ENCODE results near the gene ERMAP. TPM values are rescaled to one million over a fixed set of nuclear protein-coding genes. Genes with fewer than 3 reads are reported as not detected.

The ERMAP gene
- total and polyA plus RNA-seq, 2 of the 8 experiments (the other 6 are each of a cell fraction or from before 2014, with no cell fraction given) = 2.5 to 3.9 TPM

DNA sequence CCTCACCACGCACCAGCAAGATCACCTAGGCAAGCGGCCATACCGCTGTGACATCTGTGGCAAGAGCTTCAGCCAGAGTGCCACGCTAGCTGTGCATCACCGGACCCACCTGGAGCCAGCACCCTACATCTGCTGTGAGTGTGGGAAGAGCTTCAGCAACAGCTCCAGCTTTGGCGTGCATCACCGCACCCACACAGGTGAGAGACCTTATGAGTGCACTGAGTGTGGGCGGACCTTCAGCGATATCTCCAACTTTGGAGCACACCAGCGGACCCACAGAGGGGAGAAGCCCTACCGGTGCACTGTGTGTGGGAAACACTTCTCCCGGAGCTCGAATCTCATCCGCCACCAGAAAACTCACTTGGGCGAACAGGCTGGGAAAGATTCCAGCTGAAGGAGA, 34.5 kb downstream of the ERMAP start:
- peaks cover 10% of the 10 kb centered on the region for H3K79me1 ChIP-seq (ENCODE audit: low read depth, low read length)
- FAIRE-seq (no peak), DNase-seq (ENCODE audit: low read depth in 1 of 2, low spot score in 2 of 2) (no peak)
- H4K20me1 ChIP-seq (replicated peaks in 1 of 2; ENCODE audit: control insufficient read depth in 1 of 2, insufficient read depth in 2 of 2, low read length in 2 of 2) = peaks cover 0 to 9% of the 10 kb centered on the region in 2 experiments
- H3K36me3 ChIP-seq (ENCODE audit: control insufficient read depth in 2 of 4, insufficient read depth in 4 of 4, low read length in 3 of 4) = peaks cover 10 to 37% (median 24%) of the 10 kb centered on the region in 4 experiments; a peak in 6 of 8 replicates
- H4K91ac ChIP-seq (replicated peaks; ENCODE audit: insufficient read length, low read length) = no peak overlapping the region
- H3K18ac ChIP-seq (ENCODE audit: extremely low read depth, low read length) = no peak overlapping the region
- H2BK12ac ChIP-seq (ENCODE audit: low read depth, low read length) = no peak overlapping the region
- H3K27me3 ChIP-seq (replicated peaks in 1 of 4; ENCODE audit: control insufficient read depth in 3 of 4, extremely low read depth in 1 of 4, insufficient read depth in 3 of 4, low read length in 3 of 4) = no peaks in the 10 kb centered on the region
- no peak overlapping the region for H2BK120ac ChIP-seq (replicated peaks; ENCODE audit: low read depth, low read length)
- H3K79me2 ChIP-seq (ENCODE audit: control insufficient read depth in 1 of 2, insufficient read depth in 2 of 2, low read length in 2 of 2) = peaks cover 11 to 22% of the 10 kb centered on the region in 2 experiments; a peak in 3 of 4 replicates
- H2AFZ ChIP-seq (ENCODE audit: low read length) = no peak overlapping the region
- H2AK5ac ChIP-seq (ENCODE audit: low read depth, low read length) = no peak overlapping the region
- ChIA-PET CTCF (ENCODE audit: partially characterized antibody) (interaction anchor here (1.0 to 1.3 kb wide), 4 partner anchors 11 to 71 kb away, joined by 3 to 4 read pairs (median 4); no protein-coding TSS in a partner anchor), POLR2A (ENCODE audit: partially characterized antibody) (interaction anchor here (1.0 to 1.6 kb wide), 4 partner anchors 10 to 699 kb away, joined by 3 read pairs; no protein-coding TSS in a partner anchor)
- no peak overlapping the region for H2BK15ac ChIP-seq (ENCODE audit: low read length)
- H3K9ac ChIP-seq (replicated peaks in 1 of 4; ENCODE audit: extremely low read depth in 1 of 4, low read depth in 3 of 4, low read length in 3 of 4) = no peak overlapping the region
- H3K27ac ChIP-seq (ENCODE audit: low read depth, low read length) = no peak overlapping the region
- peaks cover 2 to 9% (median 5%) of the 10 kb centered on the region in 4 experiments; a peak in 6 of 7 replicates for H3K4me1 ChIP-seq (replicated peaks in 1 of 4; ENCODE audit: control insufficient read depth in 3 of 4, insufficient read depth in 4 of 4, low read length in 3 of 4)
- H2BK5ac ChIP-seq (ENCODE audit: low read depth, low read length) = no peak overlapping the region
- 94% methylated on average over 13 of the region's 15 CpGs; no CpG with 5 or more reads in 1 of the 2 experiments for WGBS, 2 experiments (ENCODE audit: extremely low coverage in 1 of 2, insufficient coverage in 1 of 2, insufficient read length in 1 of 2, insufficient replicate concordance in 2 of 2, low coverage in 1 of 2, low lambda C conversion rate in 2 of 2, missing lambda C conversion rate in 1 of 2)
- no peak overlapping the region for H3K23ac ChIP-seq (ENCODE audit: insufficient read length)
- no peak overlapping the region for H2BK20ac ChIP-seq (ENCODE audit: low read length)
- H3K23me2 ChIP-seq (ENCODE audit: low read depth, low read length) = peaks cover 11% of the 10 kb centered on the region
- H3K4me2 ChIP-seq (ENCODE audit: insufficient read depth in 1 of 2, low read depth in 2 of 2, low read length in 2 of 2) = no peak overlapping the region
- no peak overlapping the region for H3K4me3 ChIP-seq (ENCODE audit: extremely low read depth in 1 of 4, insufficient read depth in 2 of 4, low read depth in 3 of 4, low read length in 4 of 4)
- peaks cover 0 to 8% of the 10 kb centered on the region in 2 experiments; a peak in 2 of 4 replicates for H3K9me3 ChIP-seq (ENCODE audit: insufficient read depth in 2 of 2, low read depth in 1 of 2, low read length in 1 of 2)
- H3K4ac ChIP-seq (replicated peaks; ENCODE audit: insufficient read length, low read depth, low read length) = no peak overlapping the region
- H4K5ac ChIP-seq (ENCODE audit: insufficient read length, low read depth, low read length) = no peak overlapping the region
- H4K8ac ChIP-seq (ENCODE audit: extremely low read depth, insufficient read depth, low read length) = no peak overlapping the region
- TF ChIP-seq POU5F1 (IDR thresholded peaks at IDR 0.05; ENCODE audit: low read depth, low read length) = no peak
- TF ChIP-seq, protein P1, sequence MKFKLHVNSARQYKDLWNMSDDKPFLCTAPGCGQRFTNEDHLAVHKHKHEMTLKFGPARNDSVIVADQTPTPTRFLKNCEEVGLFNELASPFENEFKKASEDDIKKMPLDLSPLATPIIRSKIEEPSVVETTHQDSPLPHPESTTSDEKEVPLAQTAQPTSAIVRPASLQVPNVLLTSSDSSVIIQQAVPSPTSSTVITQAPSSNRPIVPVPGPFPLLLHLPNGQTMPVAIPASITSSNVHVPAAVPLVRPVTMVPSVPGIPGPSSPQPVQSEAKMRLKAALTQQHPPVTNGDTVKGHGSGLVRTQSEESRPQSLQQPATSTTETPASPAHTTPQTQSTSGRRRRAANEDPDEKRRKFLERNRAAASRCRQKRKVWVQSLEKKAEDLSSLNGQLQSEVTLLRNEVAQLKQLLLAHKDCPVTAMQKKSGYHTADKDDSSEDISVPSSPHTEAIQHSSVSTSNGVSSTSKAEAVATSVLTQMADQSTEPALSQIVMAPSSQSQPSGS (IDR thresholded peaks at IDR 0.05; ENCODE audit: low read length) = no peak
- no peak for TF ChIP-seq SIRT6 (IDR thresholded peaks at IDR 0.05; ENCODE audit: low read length)
- TF ChIP-seq SP4 (IDR thresholded peaks at IDR 0.05; ENCODE audit: low read length) = no peak
- TF ChIP-seq, protein P2, sequence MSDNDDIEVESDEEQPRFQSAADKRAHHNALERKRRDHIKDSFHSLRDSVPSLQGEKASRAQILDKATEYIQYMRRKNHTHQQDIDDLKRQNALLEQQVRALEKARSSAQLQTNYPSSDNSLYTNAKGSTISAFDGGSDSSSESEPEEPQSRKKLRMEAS (IDR thresholded peaks at IDR 0.05) = no peak
- no peak overlapping the region for H3K14ac ChIP-seq (ENCODE audit: insufficient read length)
- H3K56ac ChIP-seq (replicated peaks; ENCODE audit: insufficient read length, low read depth, low read length) = no peak overlapping the region

Data from H1 (cell line).